ENCODE data around the gene RPS16. TPM values are rescaled to one million over a fixed set of nuclear protein-coding genes. Genes with fewer than 3 reads are reported as not detected.

RPS16 gene
- total RNA-seq, 1 experiment from 2014 or later = 167 TPM

GRCh38 chr19:39410017-39410830 lies 25.5 kb downstream of the RPS16 start:
- DNase-seq (ENCODE audit: low spot score) = peak; percentile 29
- in situ Hi-C loops (cut with HindIII; ENCODE audit: low sequenced_read_pairs) = no loop called here

- in situ Hi-C loops (cut with HindIII; ENCODE audit: low sequenced_read_pairs) = no loop called here
- peak; percentile 79 for DNase-seq (ENCODE audit: low spot score)
These were observed 26.3 kb downstream of the RPS16 start for GRCh38 chr19:39409208-39410016.

- DNase-seq (ENCODE audit: low spot score) = peak; percentile 19
- in situ Hi-C loops (cut with HindIII; ENCODE audit: low sequenced_read_pairs) = no loop called here
These were observed 27.1 kb downstream of the RPS16 start for GRCh38 chr19:39408392-39409207.

GRCh38 chr19:39407660-39408391 lies 27.9 kb downstream of the RPS16 start:
- in situ Hi-C loops (cut with HindIII; ENCODE audit: low sequenced_read_pairs) = no loop called here

GRCh38 chr19:39407410-39407659 lies 28.4 kb downstream of the RPS16 start:
- no peak for DNase-seq (ENCODE audit: low spot score)
- in situ Hi-C loops (cut with HindIII; ENCODE audit: low sequenced_read_pairs) = no loop called here

More at GRCh38 chr19:39407660-39408391, 27.9 kb downstream of the RPS16 start:
- DNase-seq (ENCODE audit: low spot score) = no peak

- in situ Hi-C loops (cut with HindIII; ENCODE audit: low sequenced_read_pairs) = no loop called here
- peak; percentile 66 for DNase-seq (ENCODE audit: low spot score)
These were observed 28.9 kb downstream of the RPS16 start, which contains the start of gene ZFP36 for GRCh38 chr19:39406656-39407409. ZFP36 (plus strand) TSS chr19:39406847; CDS start chr19:39406905, 58 bp downstream.

- in situ Hi-C loops (cut with HindIII; ENCODE audit: low sequenced_read_pairs) = no loop called here
These were observed 29.6 kb downstream of the RPS16 start for GRCh38 chr19:39405958-39406655.

GRCh38 chr19:39405261-39405957 lies 30.3 kb downstream of the RPS16 start:
- no peak for DNase-seq (ENCODE audit: low spot score)
- in situ Hi-C loops (cut with HindIII; ENCODE audit: low sequenced_read_pairs) = no loop called here

More at GRCh38 chr19:39405958-39406655, 29.6 kb downstream of the RPS16 start:
- DNase-seq (ENCODE audit: low spot score) = peak; percentile 37

- in situ Hi-C loops (cut with HindIII; ENCODE audit: low sequenced_read_pairs) = no loop called here
- peak; percentile 72 for DNase-seq (ENCODE audit: low spot score)
These were observed 32.1 kb downstream of the RPS16 start for GRCh38 chr19:39403331-39404312.

GRCh38 chr19:39402346-39403300 lies 33.1 kb downstream of the RPS16 start:
- peak; percentile 80 for DNase-seq (ENCODE audit: low spot score)
- in situ Hi-C loops (cut with HindIII; ENCODE audit: low sequenced_read_pairs) = no loop called here

- DNase-seq (ENCODE audit: low spot score) = peak; percentile 26
- in situ Hi-C loops (cut with HindIII; ENCODE audit: low sequenced_read_pairs) = no loop called here
These were observed 34.0 kb downstream of the RPS16 start for GRCh38 chr19:39401549-39402345.

- in situ Hi-C loops (cut with HindIII; ENCODE audit: low sequenced_read_pairs) = no loop called here
- peak; percentile 15 for DNase-seq (ENCODE audit: low spot score)
These were observed 34.6 kb downstream of the RPS16 start for GRCh38 chr19:39401070-39401548.

- in situ Hi-C loops (cut with HindIII; ENCODE audit: low sequenced_read_pairs) = no loop called here
- no peak for DNase-seq (ENCODE audit: low spot score)
These were observed 35.7 kb downstream of the RPS16 start for GRCh38 chr19:39400061-39400460.

GRCh38 chr19:39399668-39400050 lies 36.1 kb downstream of the RPS16 start:
- in situ Hi-C loops (cut with HindIII; ENCODE audit: low sequenced_read_pairs) = no loop called here
- no peak for DNase-seq (ENCODE audit: low spot score)
